Measurements from ENCODE around the gene C10orf71. TPM values are rescaled to one million over a fixed set of nuclear protein-coding genes. Genes with fewer than 3 reads are reported as not detected.

The C10orf71 gene, protein sequence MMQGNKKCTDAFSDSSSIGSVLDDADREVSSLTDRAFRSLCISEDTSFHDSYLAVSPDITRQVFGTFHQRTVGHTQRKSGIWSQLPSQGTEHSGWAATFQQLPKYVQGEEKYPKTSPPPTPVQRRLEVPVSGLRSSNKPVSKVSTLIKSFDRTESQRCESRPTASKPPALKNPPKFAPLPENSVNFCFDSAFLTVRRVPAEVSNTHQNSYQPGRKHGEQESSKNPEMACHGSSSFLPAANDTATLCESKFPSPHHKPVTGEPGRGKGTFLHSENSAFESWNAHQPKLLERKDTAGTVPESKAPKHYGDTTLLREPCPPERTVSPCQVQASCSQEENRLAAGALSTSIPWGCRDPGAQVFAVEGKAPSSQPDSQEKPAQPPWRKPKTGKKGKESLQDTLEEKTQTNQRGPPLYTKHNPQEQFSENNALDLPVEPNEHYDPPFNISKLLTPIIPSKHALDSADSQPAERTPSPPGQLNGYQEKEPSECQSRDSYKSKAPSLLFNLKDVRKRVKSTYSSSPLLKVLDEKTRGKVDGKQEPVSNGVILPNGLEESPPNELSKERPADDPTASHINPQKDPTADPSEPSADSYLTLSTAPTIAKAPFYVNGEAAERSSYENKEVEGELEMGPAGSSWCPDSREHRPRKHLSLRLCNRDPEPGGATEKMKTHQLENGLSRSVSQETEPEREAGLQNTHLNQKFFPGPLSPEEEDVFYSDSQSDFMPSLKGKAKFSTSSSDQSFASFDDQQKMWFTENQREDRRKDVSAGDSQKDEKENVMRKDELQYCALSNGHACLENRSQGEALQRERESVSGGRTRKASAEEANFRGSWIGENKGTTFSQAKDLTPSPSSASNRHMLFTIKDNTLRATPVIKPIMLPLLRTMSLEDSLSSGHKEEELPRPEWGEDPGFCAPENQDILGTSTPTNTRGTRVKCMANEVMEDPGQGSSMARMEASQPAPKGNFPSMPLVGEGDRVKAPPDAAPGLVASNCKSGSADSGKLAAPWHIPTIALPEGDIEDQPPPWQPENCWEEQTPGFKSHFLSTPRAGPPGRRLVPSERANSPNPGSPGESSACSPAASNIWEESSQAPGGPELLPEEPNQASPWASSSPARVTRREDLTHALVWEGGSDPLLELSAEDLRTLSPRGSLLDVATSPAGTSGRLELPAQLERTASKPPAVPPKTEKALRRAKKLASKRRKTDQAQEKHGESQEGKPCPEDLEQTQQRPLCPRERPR (N-terminal part only)
- under 1 TPM; under 0.01 to 0.05 (median 0.01) TPM for polyA plus RNA-seq

DNA sequence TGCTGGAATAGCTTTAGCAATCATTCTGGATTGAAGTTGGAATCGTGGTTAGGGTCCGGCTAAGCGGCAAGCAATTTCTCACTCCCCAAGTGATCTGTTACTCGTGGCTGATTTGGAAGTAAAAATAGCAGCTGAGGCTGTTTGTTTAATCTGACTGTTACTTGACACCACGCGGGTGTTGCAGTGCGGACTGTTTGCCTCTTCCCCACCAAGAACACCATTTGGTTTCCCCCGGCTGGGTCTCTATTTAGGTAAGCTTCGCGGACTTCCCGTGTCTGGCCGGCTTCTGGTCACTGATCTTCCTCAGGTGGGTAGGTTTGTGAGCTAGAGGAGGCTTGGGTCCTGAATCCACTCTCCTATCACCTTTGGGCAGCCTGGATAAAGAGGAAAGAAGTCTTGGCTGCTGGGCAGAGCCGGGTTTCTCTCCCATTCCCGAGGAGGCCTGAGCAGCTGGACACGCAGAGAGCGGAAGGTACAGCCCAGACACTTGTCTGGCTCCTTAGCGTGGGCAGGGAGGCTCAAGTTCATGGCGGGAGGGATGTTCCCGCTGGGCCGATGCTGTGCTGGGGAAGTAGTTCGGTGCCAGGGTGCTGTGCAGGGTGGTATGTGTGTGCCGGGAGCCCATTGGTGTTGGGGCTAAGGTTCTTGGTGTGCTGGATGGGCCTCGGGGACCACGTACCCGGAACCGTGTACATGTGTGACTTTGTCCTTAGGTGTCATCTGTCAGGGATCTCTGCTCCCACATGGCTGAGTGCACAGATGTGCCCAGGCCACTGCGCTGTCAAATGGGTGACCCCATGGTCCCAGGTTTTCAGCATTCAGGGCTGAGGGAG lies at the start of gene C10orf71:
C10orf71 (plus strand) TSS at position 188 of the 833 bp plus-strand sequence. CDS start 23,376 bp downstream, outside the sequence.
- 61 to 78% (median 77%) methylated on average over 27 of the region's 27 CpGs for WGBS, 3 donors
- H3K27ac ChIP-seq (ENCODE audit: low read depth, low read length): no peak within 1 kb of the TSS

DNA sequence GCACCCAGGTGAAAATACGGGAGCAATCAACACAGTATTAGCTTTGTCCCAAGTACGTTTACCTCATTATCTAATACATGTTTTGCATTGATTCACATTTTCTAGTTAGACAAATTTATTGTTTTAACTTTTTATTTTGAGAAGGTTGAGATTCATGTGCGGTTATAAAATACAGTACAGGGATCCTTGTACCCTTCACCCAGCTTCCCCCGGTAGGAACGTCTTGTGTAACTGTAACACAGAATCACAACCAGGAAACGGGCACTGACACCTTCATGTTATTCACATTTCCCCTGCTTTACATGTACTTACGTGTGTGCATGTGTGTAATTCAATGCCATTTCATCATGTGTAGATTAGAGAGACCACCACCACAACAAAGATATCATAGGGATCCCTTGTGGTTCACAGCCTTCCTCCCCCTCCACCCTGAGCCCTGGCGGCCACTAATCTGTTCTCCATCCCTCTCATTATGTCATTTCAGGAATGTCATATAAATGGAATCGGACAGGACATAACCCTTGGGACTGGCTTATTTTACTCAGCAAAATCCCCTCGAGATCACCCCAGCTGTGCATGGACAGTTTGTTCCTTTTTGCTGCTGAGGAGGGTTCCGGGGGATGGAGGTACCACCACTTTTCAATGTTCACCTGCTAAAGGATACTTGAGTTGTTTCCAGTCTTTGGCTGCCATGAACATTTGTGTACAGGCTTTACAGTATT lies 46.5 kb upstream of the C10orf71 start:
- WGBS, 3 donors: 74 to 77% (median 75%) methylated on average over 11 of the region's 11 CpGs
- no peak overlapping the region for H3K27ac ChIP-seq (ENCODE audit: low read depth, low read length)

DNA sequence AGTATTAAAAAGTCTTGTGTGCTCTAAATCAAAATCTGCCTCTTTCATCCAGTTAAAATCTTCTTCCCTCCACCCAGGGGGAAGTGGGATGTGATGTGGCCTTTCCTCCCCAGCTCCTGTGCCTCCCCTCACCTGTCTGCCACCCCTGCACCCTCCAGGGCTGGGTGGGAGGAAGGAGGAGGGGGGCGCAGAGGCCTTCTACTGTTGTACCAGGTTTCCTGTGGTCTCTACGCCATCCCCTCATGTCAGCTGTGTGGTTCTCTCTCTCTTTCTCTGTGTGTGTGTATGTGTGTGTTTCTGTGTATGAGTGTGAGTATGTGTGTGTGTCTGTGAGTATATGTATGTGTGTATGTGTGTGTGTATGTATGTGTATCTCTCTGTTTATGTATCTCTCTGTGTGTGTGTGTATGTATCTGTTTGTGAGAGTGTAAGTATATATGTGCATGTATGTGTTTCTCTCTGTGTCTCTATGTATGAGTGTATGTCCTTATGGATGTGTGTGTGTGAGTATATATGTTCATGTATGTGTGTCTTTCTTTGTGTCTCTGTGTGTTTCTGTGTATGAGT lies 45.5 kb upstream of the C10orf71 start:
- WGBS, 3 donors: 60 to 84% (median 70%) methylated on average over 2 of the region's 2 CpGs
- no peak overlapping the region for H3K27ac ChIP-seq (ENCODE audit: low read depth, low read length)

DNA sequence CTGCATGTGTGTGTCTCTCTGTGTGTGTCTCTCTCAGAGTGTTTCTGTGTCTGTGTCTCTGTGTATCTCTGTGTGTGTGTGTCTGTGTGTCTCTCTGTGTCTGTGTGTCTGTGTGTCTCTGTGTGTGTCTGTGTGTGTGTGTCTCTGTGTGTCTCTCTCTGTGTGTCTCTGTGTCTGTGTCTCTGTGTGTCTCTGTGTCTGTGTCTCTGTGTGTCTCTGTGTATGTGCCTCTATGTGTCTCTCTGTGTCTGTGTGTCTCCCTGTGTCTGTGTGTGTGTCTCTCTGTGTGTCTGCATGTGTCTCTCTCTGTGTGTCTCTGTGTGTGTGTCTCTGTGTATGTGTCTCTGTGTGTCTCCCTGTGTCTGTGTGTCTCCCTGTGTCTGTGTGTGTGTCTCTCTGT lies 44.8 kb upstream of the C10orf71 start:
- H3K27ac ChIP-seq (ENCODE audit: low read depth, low read length): no peak overlapping the region

DNA sequence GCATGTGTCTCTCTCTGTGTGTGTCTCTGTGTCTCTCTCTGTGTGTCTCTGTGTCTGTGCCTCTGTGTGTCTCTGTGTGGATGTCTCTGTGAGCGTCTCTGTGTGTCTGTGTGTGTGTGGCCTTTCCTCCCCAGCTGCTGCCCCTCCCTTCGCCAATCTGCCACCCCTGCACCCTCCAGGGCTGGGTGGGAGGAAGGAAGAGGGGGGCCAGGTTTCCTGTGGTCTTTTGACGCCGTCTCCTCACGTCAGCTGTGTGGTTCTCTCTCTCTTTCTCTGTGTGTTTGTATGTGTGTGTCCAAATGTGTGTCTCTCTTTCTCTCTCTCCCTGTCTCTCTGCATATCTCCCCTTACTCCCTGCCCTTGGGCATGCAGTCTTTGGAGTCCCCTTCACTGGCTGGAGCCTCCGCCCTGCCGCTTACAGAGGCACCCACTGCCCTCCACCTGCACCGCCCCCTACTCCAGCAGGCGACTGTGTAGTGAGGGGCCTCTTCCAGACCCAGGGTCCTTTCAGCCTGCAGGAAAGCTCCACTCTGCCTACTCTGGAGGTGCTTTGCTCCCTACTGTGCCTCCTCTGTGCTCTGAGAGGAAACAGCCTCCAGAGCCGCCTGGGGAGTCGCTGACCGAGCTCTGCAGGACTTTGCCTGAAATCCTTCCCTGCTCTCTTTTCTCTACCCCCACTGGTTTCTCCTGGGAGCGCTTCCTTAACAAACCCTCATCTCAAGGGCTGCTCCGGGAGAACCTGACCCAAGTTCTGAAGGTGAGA lies 44.2 kb upstream of the C10orf71 start:
- WGBS, 3 donors: 33 to 47% (median 43%) methylated on average over 14 of the region's 14 CpGs

DNA sequence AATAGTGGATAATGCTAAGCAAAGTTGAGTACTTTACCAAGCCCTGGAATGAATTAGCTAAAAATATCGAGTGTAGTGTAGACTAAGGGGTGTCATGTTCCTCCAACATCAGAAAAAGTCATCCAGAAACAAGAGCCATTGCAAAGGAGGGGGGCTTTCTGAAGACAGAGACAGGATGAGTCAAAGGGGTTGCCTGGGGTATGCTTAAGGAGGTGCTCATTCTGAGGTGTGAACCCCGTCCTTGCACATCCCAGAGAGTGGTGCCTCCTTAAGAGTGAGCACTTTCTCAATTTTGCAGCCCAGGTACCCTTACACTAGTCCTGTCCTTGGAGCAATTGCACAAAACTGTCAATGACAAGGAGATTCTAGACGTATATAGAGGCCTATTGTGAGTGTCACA lies 43.1 kb upstream of the C10orf71 start:
- H3K27ac ChIP-seq (ENCODE audit: low read depth, low read length): no peak overlapping the region
- WGBS, 3 donors: 44 to 60% (median 54%) methylated on average over 3 of the region's 3 CpGs

More for the DNA sequence above, 44.2 kb upstream of the C10orf71 start:
- no peak overlapping the region for H3K27ac ChIP-seq (ENCODE audit: low read depth, low read length)

DNA sequence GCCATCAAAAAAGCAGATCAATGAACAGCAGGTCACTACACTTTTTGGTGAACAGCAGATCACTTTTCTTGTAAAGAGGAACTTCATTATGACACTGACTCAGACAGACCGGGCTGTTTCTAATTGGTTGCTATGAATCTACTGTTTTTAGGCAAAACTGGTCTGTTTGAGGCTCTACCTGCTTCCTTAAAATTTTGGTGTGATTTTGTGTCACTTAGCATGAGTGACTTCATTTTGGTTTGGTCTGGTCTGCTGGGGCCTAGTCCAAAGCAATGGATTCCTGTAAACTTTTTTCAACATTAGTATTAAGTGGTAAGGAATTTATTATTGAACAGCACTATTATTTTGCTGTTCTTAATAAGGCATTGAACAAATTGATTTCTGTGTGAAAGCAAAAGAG lies 41.8 kb upstream of the C10orf71 start:
- no peak overlapping the region for H3K27ac ChIP-seq (ENCODE audit: low read depth, low read length)
- WGBS, 3 donors: 58 to 89% (median 67%) methylated on average over 1 of the region's 1 CpG

DNA sequence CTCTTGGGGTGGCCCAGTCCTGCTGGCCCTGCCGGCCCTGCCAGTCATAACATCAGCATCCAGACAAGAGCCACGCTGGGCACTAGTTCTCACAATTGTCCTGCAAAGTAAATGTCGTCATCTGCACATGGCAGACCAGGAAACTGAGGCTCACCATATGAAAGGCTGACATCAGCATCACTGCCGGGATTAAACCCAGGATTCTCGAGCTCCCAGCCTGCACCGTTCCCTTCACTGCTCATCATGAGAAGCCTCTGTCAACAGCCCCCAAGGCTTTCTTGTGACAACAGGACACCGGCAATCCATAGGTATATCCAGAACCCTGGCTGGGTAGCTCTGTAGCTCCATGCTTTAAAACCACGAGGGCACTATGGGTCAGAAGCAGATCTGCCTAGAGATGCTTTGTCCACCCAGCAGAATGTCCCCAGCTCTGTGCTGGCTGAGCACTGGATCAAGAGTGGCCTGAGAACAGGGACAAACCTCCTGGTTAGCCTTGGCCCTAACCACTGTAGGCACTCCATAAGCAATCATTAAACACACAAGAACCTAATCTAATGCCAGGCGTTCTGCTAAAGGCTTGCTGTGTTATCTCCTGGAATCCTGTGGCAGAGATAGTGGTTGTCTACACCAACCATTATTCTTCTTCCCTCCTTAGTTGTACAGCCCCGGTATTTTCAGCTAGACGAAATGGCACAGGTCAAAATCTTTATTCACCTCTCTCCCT lies 41.2 kb upstream of the C10orf71 start:
- no peak overlapping the region for H3K27ac ChIP-seq (ENCODE audit: low read depth, low read length)
- WGBS, 3 donors: 75 to 90% (median 87%) methylated on average over 11 of the region's 11 CpGs

DNA sequence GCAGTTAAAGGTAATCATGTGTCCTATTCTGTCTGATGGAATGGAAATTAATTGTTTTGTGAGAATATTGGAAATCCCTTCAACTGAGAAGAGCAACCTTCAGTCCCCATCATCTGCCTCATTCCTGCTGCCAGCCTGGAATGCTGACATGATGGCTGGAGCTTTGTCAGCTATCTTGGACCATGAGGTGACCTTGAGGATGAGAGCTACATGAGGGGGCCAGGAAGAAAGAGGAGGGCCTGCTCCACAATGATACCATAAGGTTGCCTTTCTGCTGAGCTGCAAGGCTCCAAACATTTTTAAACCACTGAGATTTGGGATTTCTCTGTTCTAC lies 40.7 kb upstream of the C10orf71 start:
- H3K27ac ChIP-seq (ENCODE audit: low read depth, low read length): no peak overlapping the region

DNA sequence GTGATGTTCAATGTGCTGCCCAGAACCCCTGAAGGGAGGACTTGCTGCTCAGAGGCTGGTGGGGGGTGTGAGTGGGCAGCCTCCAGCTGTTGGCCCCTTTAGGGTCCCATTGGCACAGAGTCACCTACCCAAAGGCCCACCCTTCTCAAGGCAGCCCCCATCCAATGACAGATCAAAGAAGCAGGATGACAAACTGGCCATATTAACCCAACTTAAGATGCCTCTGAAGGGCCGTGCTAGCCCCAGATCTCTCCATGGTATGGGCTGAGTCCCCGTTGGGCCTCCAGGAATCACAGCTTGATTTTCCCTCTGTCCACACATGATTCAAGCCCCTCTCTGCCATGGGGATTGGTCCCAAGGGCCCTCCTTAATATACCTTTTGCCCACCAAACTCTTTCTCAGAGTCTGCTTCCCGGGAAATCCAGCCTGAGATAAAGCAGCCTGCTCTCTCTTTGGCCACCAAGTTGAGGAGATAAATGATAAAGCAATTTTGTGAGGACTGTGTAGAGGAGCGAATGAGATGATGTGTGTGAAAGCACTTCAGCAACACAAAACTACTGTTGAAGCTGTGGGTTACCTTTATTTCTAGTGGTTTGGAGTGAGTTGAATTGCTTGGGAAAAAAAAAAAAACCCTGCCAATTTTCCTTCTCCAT lies 38.2 kb upstream of the C10orf71 start:
- 82 to 97% (median 92%) methylated on average over 4 of the region's 4 CpGs for WGBS, 3 donors
- H3K27ac ChIP-seq (ENCODE audit: low read depth, low read length): no peak overlapping the region

DNA sequence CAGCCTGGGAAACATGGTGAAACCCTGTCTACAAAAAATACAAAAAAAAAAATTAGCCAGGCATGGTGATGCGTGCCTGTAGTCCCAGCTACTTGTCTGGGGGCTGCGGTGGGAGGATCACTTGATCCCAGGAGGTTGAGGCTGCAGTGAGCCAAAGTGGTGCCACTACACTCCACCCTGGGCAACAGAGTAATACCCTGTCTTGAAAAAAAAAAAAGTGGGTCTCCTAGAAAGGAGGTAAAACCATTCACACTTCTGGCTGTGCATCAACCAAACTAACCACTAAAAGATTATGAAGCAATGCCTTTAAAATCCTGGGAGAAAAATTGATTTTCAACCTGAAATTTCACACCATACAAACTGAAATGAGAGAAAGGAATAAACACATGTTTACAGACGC lies 35.4 kb upstream of the C10orf71 start:
- no peak overlapping the region for H3K27ac ChIP-seq (ENCODE audit: low read depth, low read length)
- 76 to 91% (median 85%) methylated on average over 3 of the region's 3 CpGs for WGBS, 3 donors

DNA sequence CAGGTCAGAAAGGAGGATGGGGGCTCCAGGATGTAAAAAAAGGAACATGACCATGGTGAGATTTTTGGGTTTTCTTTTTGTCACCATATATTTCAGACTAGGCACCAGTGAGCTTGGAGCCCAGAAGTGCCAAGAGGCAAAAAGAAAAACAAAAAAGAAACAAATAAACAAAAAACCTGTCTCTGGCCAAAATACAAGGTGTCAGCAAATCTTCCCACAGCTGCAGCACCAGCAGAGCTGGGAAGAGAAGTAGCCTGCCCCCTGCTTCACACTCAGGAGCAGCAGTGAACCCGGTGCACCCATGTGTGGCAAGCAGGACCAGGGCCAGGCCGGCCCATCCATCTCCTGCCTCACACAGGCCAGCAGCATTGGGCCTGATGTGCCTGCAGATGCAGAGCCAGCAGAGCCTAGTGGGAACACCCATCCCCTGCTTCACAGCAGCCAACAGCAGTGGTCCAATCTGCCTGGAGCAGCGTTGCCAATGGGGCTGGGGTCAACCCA lies 34.7 kb upstream of the C10orf71 start:
- no peak overlapping the region for H3K27ac ChIP-seq (ENCODE audit: low read depth, low read length)
- WGBS, 3 donors: 90 to 94% (median 93%) methylated on average over 3 of the region's 3 CpGs

DNA sequence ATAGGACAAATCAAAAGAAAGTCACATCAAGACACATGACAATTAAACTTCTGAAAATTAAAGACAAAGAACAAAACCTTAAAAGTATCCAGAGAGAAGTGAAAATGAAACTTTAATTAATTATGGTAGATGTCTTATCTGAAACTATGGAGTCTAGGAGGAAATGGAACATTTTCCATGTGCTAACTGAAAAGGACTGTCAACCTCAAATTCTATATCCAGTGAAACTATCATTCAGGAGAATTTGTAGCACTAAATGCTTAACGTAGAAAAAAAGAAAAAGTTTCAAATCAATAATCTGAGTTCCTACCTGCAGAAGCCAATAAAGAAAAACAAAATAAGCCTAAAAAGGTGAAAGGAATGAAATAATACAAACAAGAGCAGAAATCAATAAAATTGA lies 33.1 kb upstream of the C10orf71 start:
- WGBS, 3 donors: 76 to 94% (median 91%) methylated on average over 1 of the region's 1 CpG
- H3K27ac ChIP-seq (ENCODE audit: low read depth, low read length): no peak overlapping the region

DNA sequence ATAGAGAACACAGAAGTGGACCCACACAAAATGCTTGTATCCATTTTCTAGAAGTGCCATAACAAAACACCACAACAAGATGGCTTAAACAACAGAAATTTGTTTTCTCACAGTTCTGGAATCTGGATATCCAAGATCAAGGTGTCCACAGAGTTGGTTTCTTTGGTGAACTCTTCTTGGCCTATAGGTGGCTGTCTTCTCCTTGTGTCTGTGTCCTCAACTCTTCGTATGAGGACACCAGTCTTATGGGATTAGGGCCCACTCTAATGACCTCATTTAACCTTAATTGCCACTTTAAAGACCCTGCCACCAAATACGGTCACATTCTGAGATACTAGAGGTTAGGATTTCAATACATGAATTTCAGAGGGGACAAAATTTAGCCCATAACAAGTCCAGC lies 30.8 kb upstream of the C10orf71 start:
- no peak overlapping the region for H3K27ac ChIP-seq (ENCODE audit: low read depth, low read length)
- WGBS, 3 donors: 70 to 79% (median 78%) methylated on average over 2 of the region's 2 CpGs

DNA sequence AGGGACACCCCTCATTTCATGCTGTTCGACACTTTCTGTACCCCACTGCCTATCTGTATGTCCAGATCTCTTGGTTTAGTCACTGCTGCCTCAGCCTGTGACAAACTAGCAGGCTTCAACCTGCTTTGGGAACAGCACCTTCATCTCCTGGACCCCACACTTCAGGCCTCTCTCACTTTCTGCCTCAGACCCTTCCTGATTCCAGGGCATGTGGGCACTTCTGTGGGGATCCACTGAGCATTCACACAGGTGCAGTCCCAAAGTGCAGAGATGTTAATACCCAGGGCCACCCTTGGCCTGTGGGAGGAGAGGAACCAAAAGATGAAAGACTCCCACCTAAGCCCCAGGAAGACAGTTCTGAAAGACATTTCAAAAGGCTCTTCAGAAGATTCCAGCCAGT lies 29.4 kb upstream of the C10orf71 start:
- no peak overlapping the region for H3K27ac ChIP-seq (ENCODE audit: low read depth, low read length)
- WGBS, 3 donors: 85 to 91% (median 85%) methylated on average over 1 of the region's 1 CpG
